Stimulated activated CD4-positive, alpha-beta T cell treated with anti-CD3 and anti-CD28 coated beads, Interleukin-12 subunit alpha, Interleukin-12 subunit beta, amount 100 ng/mL, for 4 hours (primary cell): ENCODE data around the gene CTSL.
"Not testable (repeated sequence)": the region's sequence is repeated elsewhere in the genome, so short reads cannot be mapped to it uniquely, and the experiment has no call there.

Source experiments
- DNase-seq: peaks from one replicate; pipeline ENCODE4 v3.0.0-alpha.2; 2020

Gene CTSL

GRCh38 chr9:87722393-87723088 lies 3.4 kb upstream of the CTSL start:
- no peak for DNase-seq

DNA sequence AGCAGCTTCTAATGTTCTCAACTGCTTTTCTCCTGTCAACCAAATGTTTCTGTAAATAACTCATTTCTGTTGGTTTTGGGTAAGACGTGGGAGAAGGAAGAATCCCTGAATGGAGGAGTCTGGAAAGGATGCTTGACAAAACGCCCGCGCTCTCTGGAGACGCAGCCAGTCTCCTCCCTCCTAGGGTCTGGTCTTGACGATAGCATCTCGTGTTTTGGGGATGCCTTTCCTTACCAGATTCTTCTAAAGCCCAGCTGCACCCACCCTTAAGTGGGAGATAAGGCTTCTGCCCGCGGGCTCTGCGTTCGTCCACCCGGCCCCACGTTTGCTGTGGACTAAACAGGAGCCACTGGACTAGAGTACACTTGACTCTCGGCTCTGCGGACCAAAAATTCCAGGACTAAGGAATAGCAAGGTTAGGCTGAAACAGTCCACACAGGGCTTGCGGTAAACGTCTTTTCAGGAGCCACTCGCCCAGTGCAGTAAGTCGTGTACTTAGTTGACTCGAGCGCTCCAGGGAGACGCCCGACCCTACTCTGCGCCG lies 491 bp upstream of the CTSL start:
- no peak for DNase-seq

DNA sequence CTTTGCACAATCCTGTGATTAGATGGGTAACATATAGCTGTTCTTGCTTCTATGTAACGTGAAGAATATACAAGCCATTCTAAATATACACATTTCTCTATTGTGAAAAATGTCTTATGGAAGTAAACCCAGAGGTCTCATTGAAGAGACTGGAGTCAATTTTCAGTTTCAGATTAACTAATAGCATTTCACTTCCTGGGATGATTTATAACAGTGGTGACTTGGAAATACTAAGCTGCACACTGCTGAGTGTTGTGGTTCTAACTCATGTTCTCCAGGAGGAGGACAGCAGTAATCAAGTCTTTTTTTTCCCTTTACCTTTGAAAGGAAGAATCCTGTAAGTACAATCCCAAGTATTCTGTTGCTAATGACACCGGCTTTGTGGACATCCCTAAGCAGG lies 3.3 kb downstream of the CTSL start:
- DNase-seq, result no peak

- DNase-seq, result no peak
Observed at GRCh38 chr9:87731321-87731720, 5.4 kb downstream of the CTSL start.

- DNase-seq, result no peak
Observed at GRCh38 chr9:87732344-87732743, 6.4 kb downstream of the CTSL start.

DNA sequence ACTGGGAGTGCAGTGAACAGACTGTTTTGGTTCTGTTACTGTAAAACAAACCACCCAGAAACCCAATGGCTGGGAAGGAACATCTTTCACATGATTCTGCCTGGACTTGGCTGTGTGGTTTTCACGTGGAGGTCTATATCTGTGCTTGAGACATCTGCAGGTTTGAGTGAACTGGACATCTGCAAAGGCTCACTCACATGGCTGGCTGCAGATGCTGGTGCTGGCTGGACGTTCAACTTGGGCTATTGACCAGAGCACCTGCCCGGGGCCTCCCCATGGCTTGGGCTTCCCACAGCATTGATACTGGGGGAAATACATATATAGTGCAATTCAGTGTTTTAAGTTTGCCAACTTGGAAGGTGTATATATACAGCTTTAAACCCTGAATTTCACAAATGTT lies 6.8 kb downstream of the CTSL start:
- DNase-seq, result no peak

DNA sequence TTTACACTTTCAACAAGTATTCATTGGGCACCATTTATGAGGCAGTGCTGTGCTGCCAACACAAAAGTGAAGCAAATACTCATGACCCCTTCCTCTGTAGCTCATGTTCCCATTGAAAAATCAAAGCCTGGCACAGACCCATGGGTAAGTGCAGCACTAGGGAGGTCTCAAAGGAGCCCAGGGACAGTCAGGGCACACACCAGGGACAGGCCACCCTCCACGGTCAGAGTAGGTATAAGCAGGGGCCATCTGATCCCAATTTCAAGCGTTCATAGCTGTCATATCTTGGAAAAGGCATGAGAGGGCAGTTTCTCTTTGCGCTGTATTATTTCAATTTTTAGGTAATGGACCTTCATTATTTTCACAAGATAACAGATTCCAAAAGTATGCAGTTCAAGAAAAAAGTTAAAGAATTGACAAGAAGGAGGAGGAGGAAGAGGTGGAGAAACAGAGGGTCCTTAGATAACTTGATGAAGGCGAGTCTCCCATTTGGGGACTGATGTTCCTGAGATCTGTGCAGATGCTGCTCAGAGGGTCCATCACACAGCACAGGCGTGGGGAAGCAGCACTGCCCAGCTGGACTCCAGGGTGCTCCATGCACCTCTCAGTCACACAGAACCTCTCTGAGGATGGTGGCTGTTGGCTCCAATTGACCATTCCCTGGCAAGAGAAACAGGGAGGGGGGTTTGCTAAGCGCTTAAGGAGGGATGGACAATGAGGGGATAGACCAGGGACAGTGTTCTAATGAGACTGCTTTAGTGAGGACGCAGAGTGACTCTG lies 7.5 kb downstream of the CTSL start:
- DNase-seq, result no peak

GRCh38 chr9:87734106-87734505 lies 8.2 kb downstream of the CTSL start:
- DNase-seq, result no peak

DNA sequence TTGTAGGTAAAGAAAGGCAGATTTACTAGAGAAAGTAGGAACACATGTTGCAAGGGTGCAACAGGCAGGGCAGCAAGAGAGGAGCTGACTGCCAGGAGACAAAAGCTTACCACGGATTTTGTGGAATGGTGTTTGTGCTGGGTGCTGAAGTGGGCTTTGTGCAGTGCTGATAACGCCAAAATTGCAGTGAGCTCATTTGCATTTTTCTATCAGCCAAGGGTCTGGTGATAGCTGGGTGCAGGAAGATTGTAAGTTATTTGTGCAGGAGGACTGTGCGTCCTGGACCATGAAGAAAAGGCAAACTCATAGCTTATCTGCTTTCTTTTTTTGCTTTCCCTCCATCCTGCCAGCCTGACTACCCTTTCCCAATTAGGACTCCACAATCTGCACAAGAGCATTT lies 13.6 kb downstream of the CTSL start:
- no peak for DNase-seq

DNA sequence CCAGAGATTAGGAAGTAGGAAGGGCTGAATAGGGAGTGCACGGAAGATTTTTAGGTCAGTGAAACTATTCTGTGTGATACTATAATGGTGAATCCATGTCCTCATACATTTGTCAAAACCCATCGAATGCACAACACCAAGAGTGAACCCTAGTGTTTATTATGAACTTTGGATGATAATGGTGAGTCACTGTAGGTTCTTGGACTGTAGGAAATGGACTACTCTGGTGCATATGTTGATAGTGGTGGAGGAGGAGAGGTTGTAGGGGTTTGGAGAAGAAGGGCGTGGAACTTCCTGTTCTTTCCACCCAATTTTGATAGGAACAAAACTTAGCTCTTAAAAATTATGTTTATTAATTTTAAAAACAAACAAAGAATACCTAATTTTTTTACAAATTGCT lies 14.3 kb downstream of the CTSL start:
- DNase-seq, result no peak

DNA sequence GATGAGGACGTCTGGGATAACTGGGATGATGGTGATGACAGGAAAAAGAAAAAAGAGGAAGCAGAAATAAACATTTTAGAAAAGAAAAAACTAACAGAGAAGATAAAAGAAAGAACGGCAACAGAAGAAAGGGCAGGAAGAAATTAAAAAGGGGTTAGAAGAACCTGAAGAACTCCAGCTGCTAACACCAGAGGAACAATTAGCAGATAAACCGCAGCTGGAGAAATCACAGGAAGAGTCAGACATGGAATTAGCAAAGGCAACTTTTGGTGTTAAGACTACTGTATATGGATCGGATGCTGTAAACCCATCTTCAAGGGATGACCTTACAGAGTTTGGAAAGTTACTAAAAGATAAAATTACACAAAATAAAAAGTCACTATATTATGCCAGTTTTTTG lies 15.4 kb downstream of the CTSL start:
- no peak for DNase-seq

DNA sequence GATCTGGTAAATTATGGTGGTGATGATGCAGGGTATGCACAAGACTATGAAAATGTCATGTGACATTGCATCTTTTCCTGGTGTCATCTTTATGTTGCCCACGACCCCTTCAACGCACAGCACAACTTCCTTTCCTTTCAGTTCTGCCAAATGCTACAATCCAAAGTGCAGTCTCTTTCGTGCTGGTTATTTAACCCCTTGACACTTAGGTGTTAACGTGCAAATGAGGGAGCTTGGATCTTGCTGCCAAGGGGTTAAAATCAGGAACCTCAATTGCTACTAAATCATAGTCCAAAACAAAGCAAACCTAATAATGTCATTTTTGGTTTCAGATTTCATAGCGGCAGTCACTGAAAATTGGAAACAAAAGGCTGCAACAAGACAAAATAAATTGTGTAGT lies 16.0 kb downstream of the CTSL start:
- no peak for DNase-seq

DNA sequence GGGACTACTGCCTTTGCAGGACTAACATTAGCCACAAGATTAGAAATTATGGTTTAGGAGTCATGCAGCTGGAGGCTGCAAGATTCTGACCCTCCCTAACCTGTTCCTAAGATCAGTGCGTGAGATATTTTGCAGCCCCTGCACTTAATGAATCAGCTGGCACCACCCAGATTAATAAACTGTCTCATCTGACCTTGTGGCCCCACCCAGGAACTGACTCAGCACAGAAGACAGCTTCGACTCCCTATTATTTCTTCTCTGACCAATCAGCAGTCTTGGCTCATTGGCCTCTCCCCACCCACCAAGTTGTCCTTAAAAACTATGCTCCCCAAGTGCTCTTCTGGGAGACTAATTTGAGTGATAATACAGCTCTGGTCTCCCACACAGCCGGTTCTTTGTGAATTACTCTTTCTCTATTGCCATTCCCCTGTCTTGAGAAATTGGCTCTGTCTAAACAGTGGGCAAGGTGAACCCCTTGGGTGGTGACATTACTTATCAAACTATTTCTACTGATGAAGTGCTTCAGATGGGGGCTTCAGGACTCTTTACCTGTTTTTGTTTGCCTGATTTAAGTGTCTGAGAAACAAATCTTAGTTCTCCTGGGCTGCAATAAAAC lies 17.0 kb downstream of the CTSL start:
- DNase-seq, result no peak

DNA sequence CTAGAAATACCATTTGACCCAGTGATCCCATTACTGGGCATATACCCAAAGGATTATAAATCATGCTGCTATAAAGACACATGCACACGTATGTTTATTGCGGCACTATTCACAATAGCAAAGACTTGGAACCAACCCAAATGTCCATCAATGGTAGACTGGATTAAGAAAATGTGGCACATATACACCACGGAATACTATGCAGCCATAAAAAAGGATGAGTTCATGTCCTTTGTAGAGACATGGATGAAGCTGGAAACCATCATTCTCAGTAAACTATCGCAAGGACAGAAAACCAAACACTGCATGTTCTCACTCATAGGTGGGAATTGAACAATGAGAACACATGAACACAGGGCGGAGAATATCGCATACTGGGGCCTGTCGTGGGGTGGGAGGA lies 18.3 kb downstream of the CTSL start:
- DNase-seq, result not testable (repeated sequence)

GRCh38 chr9:87746186-87746585 lies 20.3 kb downstream of the CTSL start:
- no peak for DNase-seq

DNA sequence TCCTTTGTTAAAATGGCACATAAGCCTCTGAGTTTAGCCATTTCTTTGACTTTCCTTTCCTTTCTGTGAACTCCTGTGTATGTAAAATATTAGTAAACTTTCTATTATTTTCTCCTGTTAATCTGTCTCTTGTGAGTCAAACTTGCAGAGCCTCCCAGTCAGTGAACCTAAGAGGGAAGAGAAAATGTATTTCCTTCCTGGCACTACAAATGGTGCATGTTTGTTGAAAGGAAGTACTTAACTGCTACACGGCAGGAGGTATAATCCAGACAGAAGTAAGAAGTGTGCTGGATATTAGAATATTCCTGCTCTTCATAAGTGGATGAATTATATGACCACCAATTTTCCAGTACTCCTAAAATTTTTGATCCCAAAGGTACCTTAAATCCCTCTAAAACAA lies 23.0 kb downstream of the CTSL start:
- DNase-seq, result no peak

DNA sequence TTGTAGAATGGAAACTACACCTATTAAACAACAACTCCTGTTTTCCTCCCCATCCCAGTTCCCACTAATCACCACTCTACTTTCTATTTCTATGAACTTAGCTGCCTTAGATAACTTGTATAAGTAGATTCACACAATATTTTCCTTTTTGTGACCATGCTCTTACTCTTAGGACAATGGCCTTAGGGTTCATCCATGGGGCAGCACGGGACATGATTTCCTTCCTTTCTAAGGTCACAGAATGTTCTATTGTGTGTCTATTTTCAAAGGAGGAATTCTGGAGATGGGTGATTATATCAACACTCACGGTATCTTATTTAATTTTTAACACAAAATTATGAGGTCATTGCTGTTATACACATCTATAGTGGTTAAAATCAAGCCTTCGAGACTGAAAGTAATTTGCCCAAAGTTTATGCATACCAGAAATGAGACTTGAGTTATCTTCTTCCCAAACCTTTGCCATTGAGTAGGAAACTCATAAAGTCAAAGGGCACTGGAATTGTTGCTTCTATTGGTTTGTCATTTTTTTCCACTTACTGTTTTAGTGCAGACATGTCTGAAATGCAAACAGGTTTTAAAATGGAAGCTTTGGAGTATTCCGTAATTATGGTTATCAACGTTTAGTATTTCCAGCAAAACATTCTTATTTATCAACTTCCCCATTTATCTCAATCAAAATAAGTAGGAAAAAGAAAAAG lies 23.6 kb downstream of the CTSL start:
- no peak for DNase-seq

DNA sequence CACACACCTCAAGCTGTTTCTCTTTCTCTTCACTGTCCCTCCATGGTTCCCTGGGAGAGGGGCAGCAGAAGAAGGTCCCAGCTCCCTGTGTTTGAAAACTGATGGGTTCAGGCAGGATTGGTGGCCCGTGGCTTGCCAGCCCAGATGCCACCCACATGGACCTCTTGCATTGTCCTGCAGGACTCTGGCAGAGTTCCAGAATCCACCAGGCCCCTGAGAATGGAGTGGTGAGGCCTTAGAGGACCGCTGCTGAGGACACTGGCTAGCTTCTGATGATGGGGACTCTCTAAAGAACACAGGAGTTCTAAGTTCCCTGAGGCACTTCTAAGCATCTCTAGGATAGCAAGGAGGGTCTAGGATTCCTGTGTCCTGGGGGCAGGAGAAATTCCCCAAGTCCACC lies 24.8 kb downstream of the CTSL start:
- DNase-seq, result no peak

- DNase-seq, result no peak
Observed at GRCh38 chr9:87751423-87751822, 25.5 kb downstream of the CTSL start.

DNA sequence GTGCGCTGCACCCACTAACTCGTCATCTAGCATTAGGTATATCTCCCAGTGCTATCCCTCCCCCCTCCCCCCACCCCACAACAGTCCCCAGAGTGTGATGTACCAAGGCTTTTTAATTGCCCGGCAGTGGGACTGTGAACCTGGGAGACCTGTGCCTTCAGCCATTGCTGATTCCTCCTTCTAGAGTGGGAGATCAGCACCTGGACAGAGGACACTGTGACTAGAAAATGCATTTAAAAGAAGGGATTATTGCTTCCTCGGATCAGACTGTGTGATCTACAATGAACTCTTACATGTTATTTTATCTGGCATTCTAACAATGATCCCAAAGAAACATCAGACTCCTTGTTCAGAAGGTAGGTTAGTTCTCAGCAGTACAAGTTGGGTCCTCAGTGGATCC lies 25.9 kb downstream of the CTSL start:
- no peak for DNase-seq

DNA sequence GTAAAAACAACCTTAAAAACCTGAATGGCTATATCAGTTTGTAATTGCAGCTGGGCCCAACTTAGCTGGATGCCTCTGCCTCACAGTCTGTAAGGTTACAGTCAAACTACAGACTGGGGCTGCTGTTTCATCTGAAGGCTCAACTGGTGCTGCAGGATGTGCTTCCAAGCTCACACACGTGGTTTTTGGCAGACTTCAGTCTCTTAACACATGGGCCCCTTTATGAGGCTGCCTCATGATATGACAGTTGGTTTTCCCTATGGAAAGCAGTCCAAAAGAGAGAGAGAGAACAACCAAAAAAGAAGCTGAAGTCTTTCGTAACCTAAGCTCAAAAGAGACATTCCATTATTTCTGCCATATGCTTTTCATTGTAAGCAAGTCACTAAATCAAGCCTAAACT lies 27.4 kb downstream of the CTSL start:
- DNase-seq, result no peak

DNA sequence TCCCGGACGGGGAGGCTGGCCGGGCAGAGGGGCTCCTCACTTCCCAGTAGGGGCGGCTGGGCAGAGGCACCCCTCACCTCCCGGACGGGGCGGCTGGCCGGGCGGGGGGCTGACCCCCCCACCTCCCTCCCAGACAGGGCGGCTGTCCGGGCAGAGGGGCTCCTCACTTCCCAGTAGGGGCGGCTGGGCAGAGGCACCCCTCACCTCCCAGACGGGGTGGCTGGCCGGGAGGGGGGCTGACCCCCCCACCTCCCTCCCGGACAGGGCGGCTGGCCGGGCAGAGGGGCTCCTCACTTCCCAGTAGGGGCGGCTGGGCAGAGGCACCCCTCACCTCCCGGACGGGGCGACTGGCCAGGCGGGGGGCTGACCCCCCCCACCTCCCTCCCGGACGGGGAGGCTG lies 32.4 kb downstream of the CTSL start:
- DNase-seq, result not testable (repeated sequence)

DNA sequence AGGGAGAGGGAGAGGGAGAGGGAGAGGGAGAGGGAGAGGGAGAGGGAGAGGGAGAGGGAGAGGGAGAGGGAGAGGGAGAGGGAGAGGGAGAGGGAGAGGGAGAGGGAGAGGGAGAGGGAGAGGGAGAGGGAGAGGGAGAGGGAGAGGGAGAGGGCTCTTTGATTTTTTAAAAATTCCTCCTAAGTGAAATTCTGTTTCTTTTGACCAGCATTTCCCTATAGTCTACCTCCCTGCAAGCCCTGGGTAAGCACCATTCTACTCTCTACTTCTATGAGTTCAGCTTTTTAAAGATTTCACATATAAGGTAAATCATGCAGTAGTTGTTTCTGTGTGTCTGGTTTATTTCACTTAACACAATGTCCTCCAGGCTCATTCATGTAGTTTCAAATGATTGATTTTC lies 34.1 kb downstream of the CTSL start:
- DNase-seq, result not testable (repeated sequence)
